ENCODE measurements around the gene PPP5C. TPM values are rescaled to one million over a fixed set of nuclear protein-coding genes. Genes with fewer than 3 reads are reported as not detected.

Gene PPP5C
- total RNA-seq, result 10 to 100 TPM; 76.9 to 82.5 TPM

DNA sequence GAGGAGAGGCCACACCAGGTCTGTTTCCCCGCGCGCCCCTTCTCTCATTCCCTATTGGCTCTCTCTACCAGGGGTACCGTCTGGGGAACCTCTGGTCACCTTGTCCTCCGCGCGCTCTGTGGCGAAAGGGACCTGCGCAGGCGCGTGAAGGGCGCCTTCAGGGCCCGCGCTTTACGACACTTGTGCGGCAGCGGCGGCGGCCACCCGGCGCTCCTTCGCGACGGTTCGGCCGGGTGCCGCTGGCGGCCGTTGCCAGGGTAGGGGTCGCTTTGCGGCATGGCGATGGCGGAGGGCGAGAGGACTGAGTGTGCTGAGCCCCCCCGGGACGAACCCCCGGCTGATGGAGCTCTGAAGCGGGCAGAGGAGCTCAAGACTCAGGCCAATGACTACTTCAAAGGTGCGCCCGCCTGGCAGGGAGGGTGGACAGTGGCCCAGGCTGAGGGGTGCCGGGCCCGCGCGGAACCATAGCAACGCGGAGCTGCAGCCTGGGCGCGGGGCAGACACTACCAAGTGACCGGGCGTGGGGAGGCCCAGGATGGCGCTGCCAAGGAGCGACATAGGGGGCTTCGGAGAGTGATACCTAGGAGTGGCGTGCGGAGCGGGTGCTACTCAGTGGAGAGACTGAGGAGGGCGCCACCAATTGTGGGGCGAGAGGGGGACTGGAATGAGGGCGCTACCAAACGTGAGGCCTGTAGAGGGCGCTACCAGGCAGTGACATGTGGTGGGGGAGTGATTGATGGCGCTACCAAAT lies at the start of gene PPP5C:
Gene PPP5C, plus strand, starts transcription at position 267 of the 751 bp plus-strand sequence. Its CDS starts 10 bp downstream, at position 277.
- H3K27me3 Mint-ChIP-seq, result no peaks in the 10 kb centered on the region
- no peaks in the 10 kb centered on the region for H3K9me3 Mint-ChIP-seq
- CTCF ChIA-PET, result interaction anchor here (0.6 to 1.5 kb wide), 9 partner anchors 9 to 655 kb away, joined by 3 to 10 read pairs (median 4); partner anchors contain the start of gene QPCTL
- intact Hi-C loops (cut with micrococcal nuclease), result loop anchor here (1.0 to 2.0 kb wide), 2 partner anchors 48 to 352 kb away; partner anchors contain the start of gene CCDC61
- peak within 1 kb of the TSS; percentile 94 for H3K4me3 Mint-ChIP-seq
- H3K36me3 Mint-ChIP-seq, result peaks cover 3% of the 10 kb centered on the region
- POLR2A ChIA-PET, result no interaction called here
- peak; percentile 93 for DNase-seq
- H3K4me1 Mint-ChIP-seq (ENCODE audit: low read depth), result peaks cover 47% of the 10 kb centered on the region
- H3K27ac Mint-ChIP-seq, result peak within 1 kb of the TSS; percentile 90

DNA sequence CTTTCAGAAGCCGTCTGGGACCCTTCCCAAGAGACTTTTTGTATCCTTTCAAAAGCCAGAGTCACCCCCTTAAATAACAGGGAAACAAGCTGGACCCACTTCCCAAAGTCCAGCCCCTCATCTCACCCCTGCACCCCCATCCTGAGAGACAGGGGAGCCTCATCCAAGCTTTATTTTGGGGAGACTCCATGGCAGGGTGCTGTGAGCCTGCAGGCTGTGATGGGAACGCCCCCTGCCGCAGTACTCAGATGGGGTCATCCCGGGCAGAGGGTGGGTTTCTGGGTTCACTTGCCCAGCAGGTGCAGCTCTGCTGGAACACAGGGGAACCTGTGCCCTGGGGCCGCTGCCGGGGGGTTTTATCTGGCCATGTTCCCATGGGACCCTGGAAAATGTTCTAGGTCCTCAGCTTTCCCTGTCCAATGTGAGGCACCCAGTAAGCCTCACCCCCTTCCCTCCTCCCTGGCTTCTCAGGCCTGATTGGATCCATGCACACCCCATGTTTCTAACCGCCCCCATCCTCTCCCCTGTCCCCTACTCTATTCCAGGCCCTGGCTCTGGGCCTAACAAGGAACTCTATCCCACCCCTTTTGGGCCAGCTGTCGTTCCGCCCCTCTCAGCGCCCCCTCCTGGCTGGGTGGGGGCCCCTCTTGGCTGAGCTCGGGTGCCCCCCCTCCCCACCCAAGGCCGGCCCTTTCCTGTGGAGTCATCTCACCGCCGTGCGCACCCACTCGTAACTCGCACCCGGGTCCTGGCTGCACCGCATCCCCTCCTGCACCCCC lies 49.0 kb upstream of the PPP5C start:
- ChIA-PET CTCF (no interaction called here), POLR2A (no interaction called here)
- H3K27me3 Mint-ChIP-seq, result peaks cover 26% of the 10 kb centered on the region
- H3K27ac Mint-ChIP-seq, result no peak overlapping the region
- H3K36me3 Mint-ChIP-seq, result peaks cover 2% of the 10 kb centered on the region
- H3K4me3 Mint-ChIP-seq, result no peak overlapping the region
- intact Hi-C loops (cut with micrococcal nuclease), result no loop called here
- no peaks in the 10 kb centered on the region for H3K9me3 Mint-ChIP-seq
- H3K4me1 Mint-ChIP-seq (ENCODE audit: low read depth), result peaks cover 3% of the 10 kb centered on the region
- no peak for DNase-seq

DNA sequence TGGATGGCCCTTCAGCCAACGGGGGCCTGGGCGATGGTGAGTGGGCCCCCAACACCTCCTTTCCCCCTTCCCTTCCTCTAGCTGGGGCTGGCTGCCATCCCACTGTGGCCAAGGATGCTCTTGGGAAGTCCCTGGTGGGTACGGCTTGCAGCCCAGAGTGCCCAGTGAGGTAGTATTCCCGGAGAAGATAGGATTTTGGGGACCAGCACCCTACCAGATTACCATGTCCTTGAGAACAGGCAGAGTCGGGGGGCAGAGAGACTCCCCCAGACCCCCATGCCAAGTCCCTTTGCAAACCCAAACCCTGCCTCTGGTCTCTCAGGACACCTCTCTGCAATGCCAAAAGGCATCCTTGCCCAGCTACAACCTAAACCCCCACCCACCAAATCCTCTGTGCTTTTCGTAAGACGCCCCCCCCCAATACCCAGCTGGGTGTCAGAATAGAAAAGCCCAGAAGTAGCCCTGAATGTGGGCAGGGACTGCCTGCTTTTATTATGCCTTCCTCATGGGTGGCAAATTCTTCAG lies 48.3 kb upstream of the PPP5C start:
- H3K4me3 Mint-ChIP-seq, result no peak overlapping the region
- peaks cover 26% of the 10 kb centered on the region for H3K27me3 Mint-ChIP-seq
- H3K4me1 Mint-ChIP-seq (ENCODE audit: low read depth), result peaks cover 3% of the 10 kb centered on the region

GRCh38 chr19:46299004-46299509 lies 47.8 kb upstream of the PPP5C start:
- Mint-ChIP-seq H3K9me3 (no peaks in the 10 kb centered on the region), H3K27me3 (peaks cover 26% of the 10 kb centered on the region), H3K4me3 (no peak overlapping the region), H3K27ac (no peak overlapping the region), H3K4me1 (ENCODE audit: low read depth) (peaks cover 3% of the 10 kb centered on the region), H3K36me3 (peaks cover 2% of the 10 kb centered on the region)
- ChIA-PET POLR2A (no interaction called here), CTCF (interaction anchor here (2.0 kb wide), 1 partner anchor 19 kb away, joined by 5 read pairs; no protein-coding TSS in a partner anchor)
- intact Hi-C loops (cut with micrococcal nuclease), result no loop called here
- DNase-seq, result no peak

More for the DNA sequence above, 48.3 kb upstream of the PPP5C start:
- ChIA-PET POLR2A (no interaction called here), CTCF (no interaction called here)
- no peak for DNase-seq
- intact Hi-C loops (cut with micrococcal nuclease), result no loop called here
- Mint-ChIP-seq H3K27ac (no peak overlapping the region), H3K9me3 (no peaks in the 10 kb centered on the region), H3K36me3 (peaks cover 2% of the 10 kb centered on the region)

- ChIA-PET POLR2A (no interaction called here), CTCF (interaction anchor here (2.0 kb wide), 1 partner anchor 19 kb away, joined by 5 read pairs; no protein-coding TSS in a partner anchor)
- Mint-ChIP-seq H3K27me3 (peaks cover 24% of the 10 kb centered on the region), H3K4me1 (ENCODE audit: low read depth) (peaks cover 3% of the 10 kb centered on the region), H3K9me3 (peaks cover 4% of the 10 kb centered on the region), H3K36me3 (peaks cover 2% of the 10 kb centered on the region), H3K27ac (no peak overlapping the region), H3K4me3 (no peak overlapping the region)
- DNase-seq, result no peak
- intact Hi-C loops (cut with micrococcal nuclease), result no loop called here
These were observed 47.2 kb upstream of the PPP5C start for GRCh38 chr19:46299695-46300094.

GRCh38 chr19:46303322-46303690 lies 43.6 kb upstream of the PPP5C start:
- Mint-ChIP-seq H3K27ac (no peak overlapping the region), H3K27me3 (peaks cover 7% of the 10 kb centered on the region), H3K4me3 (no peak overlapping the region), H3K36me3 (peaks cover 1% of the 10 kb centered on the region), H3K9me3 (peaks cover 17% of the 10 kb centered on the region), H3K4me1 (ENCODE audit: low read depth) (no peaks in the 10 kb centered on the region)
- ChIA-PET CTCF (no interaction called here), POLR2A (no interaction called here)
- intact Hi-C loops (cut with micrococcal nuclease), result no loop called here
- no peak for DNase-seq

DNA sequence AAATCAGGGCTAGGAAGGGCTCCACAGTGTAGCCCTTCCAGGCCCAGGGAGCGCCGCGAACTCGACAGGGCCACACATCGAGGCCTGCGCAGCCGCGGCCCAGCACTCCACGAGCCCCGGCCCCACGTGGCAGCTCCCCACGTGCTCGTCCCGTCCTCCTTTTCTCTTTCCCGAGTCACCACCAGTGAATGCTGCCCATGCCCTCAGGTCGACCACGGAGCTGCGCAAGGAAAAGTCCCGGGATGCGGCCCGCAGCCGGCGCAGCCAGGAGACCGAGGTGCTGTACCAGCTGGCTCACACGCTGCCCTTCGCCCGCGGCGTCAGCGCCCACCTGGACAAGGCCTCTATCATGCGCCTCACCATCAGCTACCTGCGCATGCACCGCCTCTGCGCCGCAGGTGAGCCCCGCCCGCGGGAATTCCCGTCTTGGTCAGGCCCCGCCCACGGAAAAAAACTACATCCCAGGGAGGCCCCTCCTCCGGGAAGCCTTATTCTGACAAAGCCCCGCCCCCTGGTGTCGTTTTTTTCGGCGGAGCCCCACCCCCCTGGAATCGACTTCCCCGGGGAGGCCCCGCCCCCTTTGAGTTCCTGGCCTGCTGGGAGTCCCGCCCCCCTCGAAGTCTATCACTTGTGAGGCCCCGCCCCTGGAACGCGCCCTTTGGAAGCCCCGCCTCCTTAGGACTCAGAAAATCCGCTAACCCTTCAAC lies 43.0 kb upstream of the PPP5C start:
- ChIA-PET CTCF (no interaction called here), POLR2A (no interaction called here)
- intact Hi-C loops (cut with micrococcal nuclease), result no loop called here
- DNase-seq, result peak; percentile 18
- Mint-ChIP-seq H3K36me3 (peaks cover 1% of the 10 kb centered on the region), H3K27ac (no peak overlapping the region), H3K4me3 (no peak overlapping the region), H3K27me3 (peaks cover 4% of the 10 kb centered on the region), H3K4me1 (ENCODE audit: low read depth) (no peaks in the 10 kb centered on the region), H3K9me3 (peaks cover 17% of the 10 kb centered on the region)

- H3K4me1 Mint-ChIP-seq (ENCODE audit: low read depth), result no peaks in the 10 kb centered on the region
- H3K27ac Mint-ChIP-seq, result no peak overlapping the region
- no peaks in the 10 kb centered on the region for H3K27me3 Mint-ChIP-seq
- H3K36me3 Mint-ChIP-seq, result peaks cover 1% of the 10 kb centered on the region
- POLR2A ChIA-PET, result no interaction called here
- H3K9me3 Mint-ChIP-seq, result peaks cover 17% of the 10 kb centered on the region
- intact Hi-C loops (cut with micrococcal nuclease), result no loop called here
- CTCF ChIA-PET, result interaction anchor here (0.8 kb wide), 1 partner anchor 1197 kb away, joined by 3 read pairs; no protein-coding TSS in a partner anchor
- no peak for DNase-seq
- no peak overlapping the region for H3K4me3 Mint-ChIP-seq
These were observed 40.4 kb upstream of the PPP5C start for GRCh38 chr19:46306501-46306900.

- ChIA-PET POLR2A (no interaction called here), CTCF (no interaction called here)
- no peaks in the 10 kb centered on the region for H3K4me1 Mint-ChIP-seq (ENCODE audit: low read depth)
- H3K27ac Mint-ChIP-seq, result no peak overlapping the region
- peaks cover 1% of the 10 kb centered on the region for H3K36me3 Mint-ChIP-seq
- H3K9me3 Mint-ChIP-seq, result peaks cover 17% of the 10 kb centered on the region
- H3K4me3 Mint-ChIP-seq, result no peak overlapping the region
- no peaks in the 10 kb centered on the region for H3K27me3 Mint-ChIP-seq
- intact Hi-C loops (cut with micrococcal nuclease), result no loop called here
- no peak for DNase-seq
These were observed 38.4 kb upstream of the PPP5C start for GRCh38 chr19:46308510-46308909.

DNA sequence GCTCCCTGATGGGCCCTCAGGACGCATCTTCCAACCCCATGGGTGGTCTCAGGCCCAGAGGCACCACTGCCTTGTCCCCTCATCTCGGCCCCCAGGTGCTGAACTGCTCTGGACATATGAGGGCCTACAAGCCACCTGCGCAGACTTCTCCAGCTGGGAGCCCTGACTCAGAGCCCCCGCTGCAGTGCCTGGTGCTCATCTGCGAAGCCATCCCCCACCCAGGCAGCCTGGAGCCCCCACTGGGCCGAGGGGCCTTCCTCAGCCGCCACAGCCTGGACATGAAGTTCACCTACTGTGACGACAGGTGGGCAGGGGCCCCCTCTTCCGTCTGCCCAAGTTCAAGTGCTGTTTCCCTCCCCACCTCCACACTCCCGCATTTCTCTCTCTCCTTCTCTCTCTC lies 37.8 kb upstream of the PPP5C start:
- no peak overlapping the region for H3K4me3 Mint-ChIP-seq
- no peaks in the 10 kb centered on the region for H3K27me3 Mint-ChIP-seq
- intact Hi-C loops (cut with micrococcal nuclease), result no loop called here
- ChIA-PET POLR2A (no interaction called here), CTCF (no interaction called here)
- no peaks in the 10 kb centered on the region for H3K4me1 Mint-ChIP-seq (ENCODE audit: low read depth)
- no peak overlapping the region for H3K27ac Mint-ChIP-seq
- H3K36me3 Mint-ChIP-seq, result peaks cover 1% of the 10 kb centered on the region
- peaks cover 17% of the 10 kb centered on the region for H3K9me3 Mint-ChIP-seq
- DNase-seq, result no peak

DNA sequence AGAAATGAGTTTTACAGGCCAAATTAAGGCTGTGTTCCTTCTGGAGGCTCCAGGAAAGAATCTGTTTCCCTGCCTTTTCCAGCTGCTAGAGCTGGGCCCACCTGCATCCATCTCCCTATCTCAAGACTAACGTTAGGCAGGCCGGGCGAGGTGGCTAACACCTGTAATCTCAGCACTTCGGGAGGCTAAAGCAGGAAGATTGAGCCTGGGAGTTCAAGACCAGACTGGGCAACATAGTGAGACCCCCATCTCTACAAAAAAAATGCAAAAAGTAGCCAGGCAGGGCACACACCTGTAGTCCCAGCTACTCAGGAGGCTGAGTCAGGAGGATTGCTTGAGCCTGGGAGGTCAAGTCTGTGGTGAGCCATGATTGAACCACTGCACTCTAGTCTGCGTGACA lies 35.4 kb upstream of the PPP5C start:
- no peak for DNase-seq
- Mint-ChIP-seq H3K27me3 (no peaks in the 10 kb centered on the region), H3K9me3 (peaks cover 7% of the 10 kb centered on the region), H3K36me3 (no peaks in the 10 kb centered on the region), H3K4me1 (ENCODE audit: low read depth) (no peaks in the 10 kb centered on the region), H3K4me3 (no peak overlapping the region), H3K27ac (no peak overlapping the region)
- ChIA-PET CTCF (no interaction called here), POLR2A (no interaction called here)
- intact Hi-C loops (cut with micrococcal nuclease), result no loop called here

All from activated CD4-positive, alpha-beta memory T cell treated with anti-CD3 and anti-CD28 coated beads for 36 hours (primary cell).